Dermis blood vessel endothelial cell (primary cell): Measurements from ENCODE around the gene ENO4. TPM values are rescaled to one million over a fixed set of nuclear protein-coding genes. Genes with fewer than 3 reads are reported as not detected.

ENCODE experiments used
- DNase-seq: peaks from one replicate; pipeline ENCODE4 v3.0.0; 2010
- total RNA-seq: library from RNA; depleted of rRNA; stranded (reverse); fragments of >200 nt; gene quantifications from 2 replicates; pipeline ENCODE4 v1.2.3, GENCODE V29; 2014

ENO4 gene
- total RNA-seq, 1 donor from 2014 or later: not detected

- DNase-seq: no peak
These were observed 21.6 kb downstream of the ENO4 start for GRCh38 chr10:116870949-116871348.

- DNase-seq: no peak
These were observed 23.8 kb downstream of the ENO4 start for GRCh38 chr10:116873134-116873533.

- DNase-seq: no peak
These were observed 26.6 kb downstream of the ENO4 start for GRCh38 chr10:116875897-116876296.

GRCh38 chr10:116877391-116877790 is 28.1 kb downstream of the ENO4 start:
- no peak for DNase-seq

- no peak for DNase-seq
These were observed 28.8 kb downstream of the ENO4 start for GRCh38 chr10:116878123-116878522.

GRCh38 chr10:116879817-116880216 is 30.5 kb downstream of the ENO4 start:
- no peak for DNase-seq

GRCh38 chr10:116880716-116881482 is 31.6 kb downstream of the ENO4 start:
- DNase-seq: no peak

- DNase-seq: no peak
These were observed 33.3 kb downstream of the ENO4 start for GRCh38 chr10:116882639-116883038.

GRCh38 chr10:116886772-116887171 is 37.5 kb downstream of the ENO4 start:
- no peak for DNase-seq

GRCh38 chr10:116888380-116889055 is 39.2 kb downstream of the ENO4 start:
- peak; percentile 71 for DNase-seq

- no peak for DNase-seq
These were observed 39.8 kb downstream of the ENO4 start for GRCh38 chr10:116889066-116889465.

GRCh38 chr10:116891208-116891607 is 41.9 kb downstream of the ENO4 start:
- DNase-seq: peak; percentile 87

- DNase-seq: peak; percentile 51
These were observed 43.8 kb downstream of the ENO4 start for GRCh38 chr10:116892907-116893685.

- DNase-seq: no peak
These were observed 44.4 kb downstream of the ENO4 start for GRCh38 chr10:116893686-116894037.

GRCh38 chr10:116899626-116900025 is 50.3 kb downstream of the ENO4 start:
- no peak for DNase-seq

GRCh38 chr10:116905845-116906210 is 56.5 kb downstream of the ENO4 start:
- no peak for DNase-seq

GRCh38 chr10:116907245-116907987 is 58.1 kb downstream of the ENO4 start:
- DNase-seq: no peak

GRCh38 chr10:116909307-116909706 is 60.0 kb downstream of the ENO4 start:
- no peak for DNase-seq

GRCh38 chr10:116910910-116911309 is 61.6 kb downstream of the ENO4 start:
- no peak for DNase-seq

GRCh38 chr10:116912162-116912561 is 62.9 kb downstream of the ENO4 start:
- no peak for DNase-seq

- no peak for DNase-seq
These were observed 64.4 kb downstream of the ENO4 start for GRCh38 chr10:116913695-116914094.

GRCh38 chr10:116915340-116915739 is 66.0 kb downstream of the ENO4 start:
- DNase-seq: no peak

GRCh38 chr10:116917481-116917880 is 68.2 kb downstream of the ENO4 start:
- DNase-seq: no peak
